GM23248 (cell line): ENCODE results near the gene THY1. TPM values are rescaled to one million over a fixed set of nuclear protein-coding genes. Genes with fewer than 3 reads are reported as not detected.
A peak's percentile ranks its signal among the peaks of the same experiment; 100 is the strongest.

ENCODE experiments used
- DNase-seq: peaks from one replicate; pipeline ENCODE4 v3.0.0-alpha.2; 2015
- H2AFZ ChIP-seq: fragments of 200-600 bp; sonication (generic); 2 replicates; pipeline ENCODE4 v1.6.1; 2016; ENCODE audit warnings: antibody characterized with exemption
- H3F3A ChIP-seq: fragments of 200-600 bp; sonication (generic); 2 replicates; pipeline ENCODE4 v1.6.1; 2016; ENCODE audit warnings: mild to moderate bottlenecking, antibody characterized with exemption, mixed run types; ENCODE audit not compliant: insufficient read depth
- H3K27ac ChIP-seq: fragments of 200-600 bp; sonication (generic); 2 replicates; pipeline ENCODE4 v1.5.1; 2016; ENCODE audit warnings: mild to moderate bottlenecking
- H3K27me3 ChIP-seq: fragments of 200-600 bp; sonication (generic); replicated peaks from 2 replicates; pipeline ENCODE4 v1.6.1; 2016; ENCODE audit warnings: mild to moderate bottlenecking; ENCODE audit not compliant: insufficient read depth
- H3K36me3 ChIP-seq: fragments of 200-600 bp; sonication (generic); 2 replicates; pipeline ENCODE4 v1.6.1; 2016; ENCODE audit warnings: low read depth, mild to moderate bottlenecking
- H3K4me1 ChIP-seq: fragments of 200-600 bp; sonication (generic); 2 replicates; pipeline ENCODE4 v1.6.1; 2016; ENCODE audit warnings: mild to moderate bottlenecking; ENCODE audit not compliant: insufficient read depth
- H3K4me2 ChIP-seq: fragments of 200-600 bp; sonication (generic); one replicate; pipeline ENCODE4 v1.6.1; 2016; ENCODE audit warnings: mild to moderate bottlenecking; ENCODE audit not compliant: unreplicated experiment
- H3K4me3 ChIP-seq: fragments of 200-600 bp; sonication (generic); 2 replicates; pipeline ENCODE4 v1.5.1; 2016; ENCODE audit warnings: mild to moderate bottlenecking
- H3K79me2 ChIP-seq: fragments of 200-600 bp; sonication (generic); 2 replicates; pipeline ENCODE4 v1.6.1; 2016; ENCODE audit warnings: mild to moderate bottlenecking; ENCODE audit not compliant: insufficient read depth
- H3K9ac ChIP-seq: fragments of 200-600 bp; sonication (generic); 2 replicates; pipeline ENCODE4 v1.6.1; 2016; ENCODE audit warnings: mild to moderate bottlenecking
- H3K9me2 ChIP-seq: fragments of 200-600 bp; sonication (generic); 2 replicates; pipeline ENCODE4 v1.6.1; 2016; ENCODE audit warnings: mixed run types, mild to moderate bottlenecking, moderate library complexity; ENCODE audit not compliant: insufficient read depth
- H3K9me3 ChIP-seq: fragments of 200-600 bp; sonication (generic); one replicate; pipeline ENCODE4 v1.6.1; 2017; ENCODE audit warnings: low read depth
- H4K20me1 ChIP-seq: fragments of 200-600 bp; sonication (generic); 2 replicates; pipeline ENCODE4 v1.6.0; 2016; ENCODE audit not compliant: insufficient read depth
- EZH2 ChIP-seq: fragments of 200-600 bp; sonication (generic); IDR thresholded peaks from 2 replicates; pipeline ENCODE4 v1.6.1; 2018; ENCODE audit warnings: antibody characterized with exemption, mild to moderate bottlenecking; ENCODE audit not compliant: insufficient read depth, poor library complexity, severe bottlenecking
- EZH2phosphoT487 ChIP-seq: fragments of 200-600 bp; sonication (generic); IDR thresholded peaks from 2 replicates; pipeline ENCODE4 v1.6.1; 2018; ENCODE audit warnings: antibody characterized with exemption, moderate library complexity, mild to moderate bottlenecking, low read depth; ENCODE audit not compliant: insufficient read depth
- WGBS, 2 experiments: methylation state at CpG; one replicate each; pipeline ENCODE4 v1.1.6; 2015 to 2017; ENCODE audit warnings: low lambda C conversion rate in 2 of 2, low coverage in 1 of 2; ENCODE audit errors: missing lambda C conversion rate in 2 of 2; 5-methylcytosine and 5-hydroxymethylcytosine counted together
- in situ Hi-C: fragments of 300-500 bp; cut with MboI; formaldehyde crosslinking; loops from 2 replicates; pipeline ENCODE4 v1.15.0; 2020
- polyA plus RNA-seq: library from polyadenylated mRNA; unstranded; fragments of >200 nt; fragmentation: Nextera tagmentation; extraction: Ambion mirVana; gene quantifications from 2 replicates; pipeline ENCODE4 v1.2.1, GENCODE V29; 2016
- total RNA-seq: library from RNA; depleted of rRNA; stranded (reverse); fragments of >200 nt; shearing (Covaris generic); gene quantifications from 2 replicates; pipeline ENCODE4 v1.2.3, GENCODE V29; 2014

Gene THY1
- total and polyA plus RNA-seq, 2 experiments from 2014 or later, result 1,640 to 1,694 TPM

DNA sequence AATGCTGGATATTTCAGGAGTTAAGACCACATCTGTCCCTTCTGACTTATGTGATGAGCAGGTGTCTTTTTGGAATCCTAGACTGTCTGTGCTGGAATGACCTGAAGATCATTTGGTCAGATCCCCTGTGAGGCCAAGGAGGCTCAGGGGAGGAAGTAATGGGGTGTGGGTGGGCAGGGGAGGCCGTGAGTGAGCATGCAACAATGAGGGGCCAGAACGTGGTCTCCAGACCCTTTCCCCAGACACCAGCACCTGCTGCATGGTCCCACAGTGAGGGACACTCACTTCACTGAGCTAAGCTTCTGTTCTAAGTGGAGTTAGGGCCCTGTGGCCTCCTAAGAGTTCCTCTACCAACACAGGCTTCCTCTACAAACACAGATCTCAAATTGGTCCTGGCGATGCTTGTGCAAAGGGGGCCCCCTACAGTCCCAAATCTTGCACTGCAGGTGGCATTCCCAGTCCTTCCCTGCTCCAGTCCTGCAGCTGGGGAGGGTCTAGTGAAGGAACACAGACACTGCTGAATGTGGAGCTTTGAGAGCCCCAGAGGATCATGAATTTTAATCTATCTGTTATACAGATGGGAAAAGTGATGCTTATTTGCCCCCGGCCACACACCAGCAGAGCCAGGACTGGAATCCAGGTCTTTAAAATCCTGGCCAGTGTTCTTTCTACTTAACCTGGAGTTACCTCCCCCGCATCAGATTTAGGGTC is 48.9 kb downstream of the THY1 start:
- H3K4me1 ChIP-seq, result peaks cover 23% of the 10 kb centered on the region
- TF ChIP-seq EZH2phosphoT487, result no peak
- TF ChIP-seq EZH2, result no peak
- no peak overlapping the region for H3K9ac ChIP-seq
- H3K27me3 ChIP-seq, result no peaks in the 10 kb centered on the region
- H3F3A ChIP-seq, result no peaks in the 10 kb centered on the region
- no peaks in the 10 kb centered on the region for H3K79me2 ChIP-seq
- H3K4me2 ChIP-seq, result no peak overlapping the region
- no peaks in the 10 kb centered on the region for H3K36me3 ChIP-seq
- H3K9me3 ChIP-seq, result no peaks in the 10 kb centered on the region
- peak; percentile 83 for DNase-seq
- no peak overlapping the region for H3K4me3 ChIP-seq
- no peak overlapping the region for H2AFZ ChIP-seq
- no peak overlapping the region for H3K27ac ChIP-seq
- H3K9me2 ChIP-seq, result no peaks in the 10 kb centered on the region
- in situ Hi-C loops, result no loop called here
- H4K20me1 ChIP-seq, result no peaks in the 10 kb centered on the region
- 45 to 47% methylated on average over 5 of the region's 5 CpGs for WGBS, 2 experiments

- Histone ChIP-seq H3K9me3 (no peaks in the 10 kb centered on the region), H3K27me3 (no peaks in the 10 kb centered on the region; the same call in 1 of the 2 replicates), H3K36me3 (no peaks in the 10 kb centered on the region), H3K27ac (no peak overlapping the region), H3K9me2 (no peaks in the 10 kb centered on the region), H3K79me2 (no peaks in the 10 kb centered on the region), H2AFZ (no peak overlapping the region), H3K9ac (no peak overlapping the region), H3K4me1 (peaks cover 23% of the 10 kb centered on the region), H4K20me1 (no peaks in the 10 kb centered on the region), H3K4me3 (no peak overlapping the region), H3K4me2 (no peak overlapping the region), H3F3A (no peaks in the 10 kb centered on the region)
- 82 to 85% methylated on average over 21 to 23 of the region's 23 CpGs for WGBS, 2 experiments
- no peak for DNase-seq
- no peak for TF ChIP-seq EZH2phosphoT487
- TF ChIP-seq EZH2, result no peak
- in situ Hi-C loops, result no loop called here
These were observed 49.7 kb downstream of the THY1 start for GRCh38 chr11:119373059-119373920.

GRCh38 chr11:119372260-119373058 is 50.5 kb downstream of the THY1 start:
- Histone ChIP-seq H3K36me3 (no peaks in the 10 kb centered on the region), H3K27ac (no peak overlapping the region), H4K20me1 (no peaks in the 10 kb centered on the region), H3K27me3 (no peaks in the 10 kb centered on the region; the same call in 1 of the 2 replicates), H3K4me3 (no peak overlapping the region), H3K9me2 (no peaks in the 10 kb centered on the region), H3K4me2 (no peak overlapping the region), H2AFZ (no peak overlapping the region), H3K79me2 (no peaks in the 10 kb centered on the region), H3K9ac (no peak overlapping the region), H3F3A (no peaks in the 10 kb centered on the region), H3K9me3 (no peaks in the 10 kb centered on the region), H3K4me1 (peaks cover 23% of the 10 kb centered on the region)
- no peak for TF ChIP-seq EZH2phosphoT487
- TF ChIP-seq EZH2, result no peak
- in situ Hi-C loops, result no loop called here
- WGBS, 2 experiments, result 86 to 92% methylated on average over 26 of the region's 26 CpGs
- DNase-seq, result no peak

DNA sequence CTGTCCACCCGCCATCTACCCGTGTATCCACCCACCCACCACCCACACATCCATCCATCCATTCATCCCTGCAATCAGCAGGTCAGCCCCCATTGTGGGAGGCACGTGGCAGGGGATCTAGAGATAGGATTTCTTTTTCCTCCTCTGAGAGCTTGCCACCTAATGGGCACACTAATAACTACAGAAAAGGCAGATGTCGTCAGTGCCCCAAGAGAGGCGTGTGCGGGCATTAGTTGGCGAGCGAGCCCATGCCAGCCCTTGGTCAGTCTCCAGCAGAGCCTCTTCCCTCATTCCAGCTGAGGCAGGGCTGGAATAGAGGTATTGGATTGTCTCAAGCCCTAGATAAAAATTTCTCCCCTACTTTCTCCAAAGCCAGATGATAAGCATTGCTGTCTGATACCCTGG is 51.2 kb downstream of the THY1 start:
- Histone ChIP-seq H2AFZ (no peak overlapping the region), H3K4me3 (no peak overlapping the region), H3K27me3 (no peaks in the 10 kb centered on the region; the same call in 1 of the 2 replicates), H3K36me3 (no peaks in the 10 kb centered on the region), H3K4me2 (no peak overlapping the region), H3F3A (no peaks in the 10 kb centered on the region), H3K9me3 (no peaks in the 10 kb centered on the region), H3K79me2 (no peaks in the 10 kb centered on the region), H4K20me1 (no peaks in the 10 kb centered on the region), H3K9me2 (no peaks in the 10 kb centered on the region), H3K4me1 (peaks cover 23% of the 10 kb centered on the region), H3K9ac (no peak overlapping the region), H3K27ac (no peak overlapping the region)
- in situ Hi-C loops, result no loop called here
- 74 to 76% methylated on average over 8 of the region's 8 CpGs for WGBS, 2 experiments
- DNase-seq, result no peak
- TF ChIP-seq EZH2 (no peak), EZH2phosphoT487 (no peak)
